ENCODE measurements around the gene MRPL40. TPM values are rescaled to one million over a fixed set of nuclear protein-coding genes. Genes with fewer than 3 reads are reported as not detected.
A peak's percentile ranks its signal among the peaks of the same experiment; 100 is the strongest.

MRPL40 gene
- total RNA-seq, 2 donors from 2014 or later: 30.2 to 32.2 TPM

GRCh38 chr22:19453718-19454117, 21.4 kb downstream of the MRPL40 start:
- intact Hi-C loops (cut with DNase I): no loop called here

GRCh38 chr22:19454156-19454555, 21.8 kb downstream of the MRPL40 start:
- no peak for ATAC-seq
- intact Hi-C loops (cut with DNase I): no loop called here

More at GRCh38 chr22:19453718-19454117, 21.4 kb downstream of the MRPL40 start:
- ATAC-seq: no peak
- DNase-seq: no peak

GRCh38 chr22:19455033-19455432, 22.7 kb downstream of the MRPL40 start:
- intact Hi-C loops (cut with DNase I): no loop called here
- no peak for DNase-seq
- ATAC-seq: no peak

More at GRCh38 chr22:19454156-19454555, 21.8 kb downstream of the MRPL40 start:
- DNase-seq: no peak

- no peak for DNase-seq
- no peak for ATAC-seq
- intact Hi-C loops (cut with DNase I): no loop called here
Measured at GRCh38 chr22:19455585-19456370, 23.4 kb downstream of the MRPL40 start.

GRCh38 chr22:19456541-19456940, 24.2 kb downstream of the MRPL40 start:
- ATAC-seq (no peak), DNase-seq (no peak)
- intact Hi-C loops (cut with DNase I): no loop called here

GRCh38 chr22:19457828-19458428, 25.6 kb downstream of the MRPL40 start:
- no peak for DNase-seq
- intact Hi-C loops (cut with DNase I): no loop called here
- ATAC-seq: no peak

GRCh38 chr22:19460036-19460435, 27.7 kb downstream of the MRPL40 start:
- no peak for DNase-seq
- intact Hi-C loops (cut with DNase I): no loop called here
- ATAC-seq: no peak

GRCh38 chr22:19461506-19461905, 29.2 kb downstream of the MRPL40 start:
- intact Hi-C loops (cut with DNase I): no loop called here
- no peak for ATAC-seq

GRCh38 chr22:19463008-19463407, 30.7 kb downstream of the MRPL40 start:
- no peak for ATAC-seq
- intact Hi-C loops (cut with DNase I): no loop called here
- no peak for DNase-seq

More at GRCh38 chr22:19461506-19461905, 29.2 kb downstream of the MRPL40 start:
- DNase-seq: no peak

GRCh38 chr22:19463491-19464469, 31.4 kb downstream of the MRPL40 start:
- peak; percentile 67 to 80 for ATAC-seq
- intact Hi-C loops (cut with DNase I): no loop called here
- peak; percentile 37 for DNase-seq

- ATAC-seq (no peak), DNase-seq (no peak)
- intact Hi-C loops (cut with DNase I): no loop called here
Measured at GRCh38 chr22:19464546-19464945, 32.2 kb downstream of the MRPL40 start.

GRCh38 chr22:19464975-19465374, 32.6 kb downstream of the MRPL40 start:
- no peak for ATAC-seq
- intact Hi-C loops (cut with DNase I): no loop called here
- no peak for DNase-seq

GRCh38 chr22:19466126-19466716, 33.9 kb downstream of the MRPL40 start:
- ATAC-seq (no peak), DNase-seq (no peak)
- intact Hi-C loops (cut with DNase I): no loop called here

- ATAC-seq: no peak
- intact Hi-C loops (cut with DNase I): no loop called here
- DNase-seq: no peak
Measured at GRCh38 chr22:19466848-19467752, 34.8 kb downstream of the MRPL40 start.

GRCh38 chr22:19467912-19468311, 35.6 kb downstream of the MRPL40 start:
- ATAC-seq (no peak), DNase-seq (no peak)
- intact Hi-C loops (cut with DNase I): no loop called here

GRCh38 chr22:19469421-19469820, 37.1 kb downstream of the MRPL40 start:
- intact Hi-C loops (cut with DNase I): no loop called here
- ATAC-seq: no peak
- DNase-seq: no peak

GRCh38 chr22:19470010-19470409, 37.7 kb downstream of the MRPL40 start:
- no peak for DNase-seq
- ATAC-seq: no peak
- intact Hi-C loops (cut with DNase I): no loop called here

GRCh38 chr22:19471572-19471971, 39.2 kb downstream of the MRPL40 start:
- DNase-seq: no peak
- ATAC-seq: no peak
- intact Hi-C loops (cut with DNase I): no loop called here

Data from left cardiac atrium (tissue), 4 donors.